Astrocyte (in vitro differentiated cells and primary cell): ENCODE results near the gene ADGRA1.

Experiments
- EZH2 ChIP-seq: IDR thresholded peaks from 2 replicates; pipeline ENCODE4 v1.6.1; 2012; ENCODE audit warnings: mild to moderate bottlenecking, low read length, inconsistent platforms; ENCODE audit not compliant: insufficient read depth
- TF ChIP-seq, protein P1 (sequence below): IDR thresholded peaks from 2 replicates; pipeline ENCODE4 v1.5.1; 2011; ENCODE audit warnings: low read depth, mild to moderate bottlenecking, inconsistent platforms, low read length, moderate library complexity; ENCODE audit not compliant: insufficient read depth

- TF ChIP-seq, protein P1, sequence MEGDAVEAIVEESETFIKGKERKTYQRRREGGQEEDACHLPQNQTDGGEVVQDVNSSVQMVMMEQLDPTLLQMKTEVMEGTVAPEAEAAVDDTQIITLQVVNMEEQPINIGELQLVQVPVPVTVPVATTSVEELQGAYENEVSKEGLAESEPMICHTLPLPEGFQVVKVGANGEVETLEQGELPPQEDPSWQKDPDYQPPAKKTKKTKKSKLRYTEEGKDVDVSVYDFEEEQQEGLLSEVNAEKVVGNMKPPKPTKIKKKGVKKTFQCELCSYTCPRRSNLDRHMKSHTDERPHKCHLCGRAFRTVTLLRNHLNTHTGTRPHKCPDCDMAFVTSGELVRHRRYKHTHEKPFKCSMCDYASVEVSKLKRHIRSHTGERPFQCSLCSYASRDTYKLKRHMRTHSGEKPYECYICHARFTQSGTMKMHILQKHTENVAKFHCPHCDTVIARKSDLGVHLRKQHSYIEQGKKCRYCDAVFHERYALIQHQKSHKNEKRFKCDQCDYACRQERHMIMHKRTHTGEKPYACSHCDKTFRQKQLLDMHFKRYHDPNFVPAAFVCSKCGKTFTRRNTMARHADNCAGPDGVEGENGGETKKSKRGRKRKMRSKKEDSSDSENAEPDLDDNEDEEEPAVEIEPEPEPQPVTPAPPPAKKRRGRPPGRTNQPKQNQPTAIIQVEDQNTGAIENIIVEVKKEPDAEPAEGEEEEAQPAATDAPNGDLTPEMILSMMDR = no peak
- TF ChIP-seq EZH2 = no peak
These were observed 27.2 kb downstream of the ADGRA1 start for GRCh38 chr10:133114726-133115452.
